Measurements from ENCODE around the gene DEXI. TPM values are rescaled to one million over a fixed set of nuclear protein-coding genes. Genes with fewer than 3 reads are reported as not detected.
A peak's percentile ranks its signal among the peaks of the same experiment; 100 is the strongest.

DEXI gene
- total and polyA plus RNA-seq, 7 experiments from 2014 or later: 13.2 to 83.5 (median 38.0) TPM

DNA sequence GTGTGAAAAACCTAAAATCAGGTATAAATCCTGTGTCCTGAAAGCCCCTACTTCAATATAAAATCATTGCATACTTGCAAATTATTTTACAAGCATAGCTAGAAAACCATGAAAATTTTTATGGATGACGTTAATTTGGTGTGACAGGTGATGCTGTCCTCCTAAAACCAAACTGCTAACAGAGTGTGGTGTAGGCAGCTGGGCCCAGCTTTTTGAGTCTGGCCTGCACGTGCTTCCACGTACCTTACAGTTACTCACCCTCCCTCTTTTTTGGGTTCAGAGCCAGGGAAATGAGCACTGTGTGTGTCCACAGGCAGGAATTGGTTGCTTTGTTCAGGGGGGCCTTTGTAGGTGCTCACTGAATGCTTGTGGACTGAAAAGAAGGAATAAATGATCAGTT is 38.5 kb upstream of the DEXI start:
- Histone ChIP-seq H3K4me1 (ENCODE audit: control insufficient read depth in 2 of 2, insufficient read depth in 2 of 2, low read length in 2 of 2) (peaks cover 0 to 10% of the 10 kb centered on the region in 2 donors), H3K4me3 (ENCODE audit: low read length) (no peak overlapping the region), H3K36me3 (ENCODE audit: control insufficient read depth in 2 of 3, insufficient read depth in 3 of 3, low read length in 3 of 3) (peaks cover 0 to 40% (median 0%) of the 10 kb centered on the region in 3 experiments), H3K27ac (ENCODE audit: low read depth, low read length) (no peak overlapping the region), H3K27me3 (ENCODE audit: control insufficient read depth in 2 of 2, insufficient read depth in 2 of 2, low read length in 2 of 2) (no peaks in the 10 kb centered on the region), H3K9me3 (ENCODE audit: control insufficient read depth in 2 of 3, low read length in 3 of 3) (no peaks in the 10 kb centered on the region)
- Mint-ChIP-seq H3K27ac (peak overlapping the region in 1 of 9 donors; percentile 29), H3K9me3 (peaks cover 0 to 1% (median 0%) of the 10 kb centered on the region in 11 donors), H3K4me1 (peaks cover 5 to 73% (median 11%) of the 10 kb centered on the region in 7 donors), H3K27me3 (no peaks in the 10 kb centered on the region), H3K4me3 (no peak overlapping the region), H3K36me3 (peaks cover 9 to 40% (median 13%) of the 10 kb centered on the region in 5 donors)
- intact Hi-C loops (cut with micrococcal nuclease): no loop called here
- POLR2A ChIA-PET: interaction anchor here (0.8 kb wide), 1 partner anchor 61 kb away, joined by 3 read pairs; no protein-coding TSS in a partner anchor
- no peak for ATAC-seq
- CTCF ChIA-PET: interaction anchor here (1.2 kb wide), 1 partner anchor 17 kb away, joined by 3 read pairs; no protein-coding TSS in a partner anchor
- DNase-seq: no peak

GRCh38 chr16:10979717-10980601 is 37.7 kb upstream of the DEXI start:
- Histone ChIP-seq H3K27ac (ENCODE audit: low read depth, low read length) (no peak overlapping the region), H3K27me3 (ENCODE audit: control insufficient read depth in 2 of 2, insufficient read depth in 2 of 2, low read length in 2 of 2) (no peaks in the 10 kb centered on the region), H3K9me3 (ENCODE audit: control insufficient read depth in 2 of 3, low read length in 3 of 3) (no peaks in the 10 kb centered on the region), H3K4me1 (ENCODE audit: control insufficient read depth in 2 of 2, insufficient read depth in 2 of 2, low read length in 2 of 2) (peaks cover 0 to 10% of the 10 kb centered on the region in 2 donors), H3K4me3 (ENCODE audit: low read length) (no peak overlapping the region), H3K36me3 (ENCODE audit: control insufficient read depth in 2 of 3, insufficient read depth in 3 of 3, low read length in 3 of 3) (peaks cover 0 to 40% (median 0%) of the 10 kb centered on the region in 3 experiments)
- Mint-ChIP-seq H3K4me3 (no peak overlapping the region), H3K36me3 (peaks cover 9 to 37% (median 13%) of the 10 kb centered on the region in 5 donors), H3K9me3 (peaks cover 0 to 1% (median 0%) of the 10 kb centered on the region in 11 donors), H3K27ac (peak overlapping the region in 2 of 9 donors; percentile 31 to 38), H3K27me3 (no peaks in the 10 kb centered on the region), H3K4me1 (peaks cover 5 to 76% (median 11%) of the 10 kb centered on the region in 7 donors)
- intact Hi-C loops (cut with micrococcal nuclease): no loop called here
- ChIA-PET CTCF (interaction anchor here (1.2 kb wide), 1 partner anchor 16 kb away, joined by 3 read pairs; no protein-coding TSS in a partner anchor), POLR2A (interaction anchor here (0.8 kb wide), 1 partner anchor 62 kb away, joined by 3 read pairs; no protein-coding TSS in a partner anchor)
- ATAC-seq: no peak
- no peak for DNase-seq

DNA sequence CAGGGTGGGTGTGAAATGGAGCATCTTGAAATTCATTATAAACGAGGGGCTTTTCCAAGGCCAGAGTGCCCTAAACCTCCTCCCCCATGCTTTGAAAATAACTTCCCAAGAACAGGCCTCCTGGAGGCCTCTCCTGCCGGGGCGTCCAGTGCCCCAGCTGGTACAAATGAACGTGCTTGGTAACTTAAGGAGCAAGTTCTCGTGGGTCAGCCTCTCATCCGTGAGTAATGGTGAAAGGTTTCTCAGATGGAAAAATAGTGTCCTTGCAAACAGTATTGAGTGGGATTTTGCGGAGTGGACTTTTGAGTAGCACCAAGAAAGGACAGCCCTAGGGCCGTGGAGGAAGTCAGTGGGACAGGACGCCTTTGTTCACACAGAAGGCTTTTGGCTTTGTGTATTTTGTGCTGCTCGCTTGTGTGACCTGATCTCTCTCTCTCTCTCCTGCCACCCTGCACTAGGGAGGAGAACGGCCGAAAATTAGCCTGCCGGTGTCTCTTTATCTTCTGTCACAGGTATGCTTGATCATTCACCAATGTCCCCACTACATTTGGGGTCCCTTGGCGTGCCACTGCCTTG is 36.7 kb upstream of the DEXI start:
- intact Hi-C loops (cut with micrococcal nuclease): no loop called here
- H3K4me1 Mint-ChIP-seq: peaks cover 5 to 77% (median 10%) of the 10 kb centered on the region in 7 donors
- Histone ChIP-seq H3K27me3 (ENCODE audit: control insufficient read depth in 2 of 2, insufficient read depth in 2 of 2, low read length in 2 of 2) (no peaks in the 10 kb centered on the region), H3K27ac (ENCODE audit: low read depth, low read length) (no peak overlapping the region), H3K36me3 (ENCODE audit: control insufficient read depth in 2 of 3, insufficient read depth in 3 of 3, low read length in 3 of 3) (peaks cover 0 to 41% (median 0%) of the 10 kb centered on the region in 3 experiments), H3K9me3 (ENCODE audit: control insufficient read depth in 2 of 3, low read length in 3 of 3) (no peaks in the 10 kb centered on the region), H3K4me3 (ENCODE audit: low read length) (no peak overlapping the region), H3K4me1 (ENCODE audit: control insufficient read depth in 2 of 2, insufficient read depth in 2 of 2, low read length in 2 of 2) (peaks cover 0 to 10% of the 10 kb centered on the region in 2 donors)
- peaks cover 4 to 37% (median 18%) of the 10 kb centered on the region in 5 donors for H3K36me3 Mint-ChIP-seq
- ChIA-PET POLR2A (no interaction called here), CTCF (no interaction called here)
- peaks cover 0 to 1% (median 0%) of the 10 kb centered on the region in 11 donors for H3K9me3 Mint-ChIP-seq
- ATAC-seq: no peak
- peak overlapping the region in 3 of 9 donors; percentile 17 to 71 (median 31) for H3K27ac Mint-ChIP-seq
- H3K4me3 Mint-ChIP-seq: no peak overlapping the region
- H3K27me3 Mint-ChIP-seq: no peaks in the 10 kb centered on the region
- DNase-seq: no peak

DNA sequence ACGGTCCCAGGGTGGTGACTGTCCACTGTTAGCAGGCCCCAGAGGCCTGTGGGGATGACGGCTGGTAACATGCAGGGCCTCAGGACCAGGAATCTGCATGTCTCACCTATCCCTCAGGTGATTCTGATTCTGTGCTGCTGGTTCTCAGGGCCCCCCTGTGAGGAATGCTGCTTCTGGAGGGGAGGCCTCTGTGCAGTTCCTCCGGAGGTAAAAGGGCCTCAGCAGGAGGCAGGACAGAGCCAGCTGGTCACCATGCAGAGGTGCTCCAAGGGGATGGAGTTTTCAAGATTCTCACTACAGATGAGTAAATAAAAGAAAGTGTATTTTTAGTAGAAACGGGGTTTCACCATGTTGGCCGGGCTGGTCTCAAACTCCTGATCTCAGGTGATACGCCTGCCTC is 35.9 kb upstream of the DEXI start:
- ATAC-seq: no peak
- Mint-ChIP-seq H3K27ac (peak overlapping the region in 4 of 9 donors; percentile 1 to 83 (median 38)), H3K27me3 (no peaks in the 10 kb centered on the region), H3K36me3 (peaks cover 6 to 41% (median 18%) of the 10 kb centered on the region in 5 donors), H3K4me1 (peaks cover 6 to 75% (median 11%) of the 10 kb centered on the region in 7 donors), H3K4me3 (peak overlapping the region in 1 of 10 donors; percentile 46), H3K9me3 (peaks cover 0 to 1% (median 0%) of the 10 kb centered on the region in 11 donors)
- POLR2A ChIA-PET: no interaction called here
- no peak overlapping the region for H3K27ac ChIP-seq (ENCODE audit: low read depth, low read length)
- no peaks in the 10 kb centered on the region for H3K9me3 ChIP-seq (ENCODE audit: control insufficient read depth in 2 of 3, low read length in 3 of 3)
- H3K4me1 ChIP-seq (ENCODE audit: control insufficient read depth in 2 of 2, insufficient read depth in 2 of 2, low read length in 2 of 2): peaks cover 0 to 10% of the 10 kb centered on the region in 2 donors
- no peak overlapping the region for H3K4me3 ChIP-seq (ENCODE audit: low read length)
- no peaks in the 10 kb centered on the region for H3K27me3 ChIP-seq (ENCODE audit: control insufficient read depth in 2 of 2, insufficient read depth in 2 of 2, low read length in 2 of 2)
- intact Hi-C loops (cut with micrococcal nuclease): no loop called here
- H3K36me3 ChIP-seq (ENCODE audit: control insufficient read depth in 2 of 3, insufficient read depth in 3 of 3, low read length in 3 of 3): peaks cover 0 to 38% (median 0%) of the 10 kb centered on the region in 3 experiments
- CTCF ChIA-PET: no interaction called here
- DNase-seq: no peak

DNA sequence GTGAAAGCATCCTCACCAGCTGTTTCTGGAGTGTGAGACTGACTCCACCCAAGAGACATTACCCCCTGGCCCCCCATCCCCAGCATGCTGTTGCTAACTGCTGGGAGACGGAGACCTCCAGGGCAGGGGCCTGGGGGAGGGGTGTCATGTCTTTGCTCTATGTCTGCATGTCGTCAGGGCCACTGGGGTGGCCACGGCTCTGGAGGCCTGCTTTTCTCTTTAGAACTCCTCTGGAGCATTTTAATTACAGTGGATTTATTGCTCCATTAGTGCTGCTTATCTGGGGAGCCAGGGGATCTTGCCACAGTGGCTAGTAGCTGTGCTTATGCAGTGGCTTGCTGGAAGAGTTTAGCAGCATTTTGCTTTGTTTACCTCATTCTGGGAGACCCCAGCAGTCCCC is 34.4 kb upstream of the DEXI start:
- Histone ChIP-seq H3K9me3 (ENCODE audit: control insufficient read depth in 2 of 3, low read length in 3 of 3) (no peaks in the 10 kb centered on the region), H3K36me3 (ENCODE audit: control insufficient read depth in 2 of 3, insufficient read depth in 3 of 3, low read length in 3 of 3) (peaks cover 0 to 42% (median 0%) of the 10 kb centered on the region in 3 experiments), H3K4me3 (ENCODE audit: low read length) (no peak overlapping the region), H3K4me1 (ENCODE audit: control insufficient read depth in 2 of 2, insufficient read depth in 2 of 2, low read length in 2 of 2) (peaks cover 0 to 10% of the 10 kb centered on the region in 2 donors), H3K27ac (ENCODE audit: low read depth, low read length) (no peak overlapping the region), H3K27me3 (ENCODE audit: control insufficient read depth in 2 of 2, insufficient read depth in 2 of 2, low read length in 2 of 2) (no peaks in the 10 kb centered on the region)
- no peaks in the 10 kb centered on the region for H3K27me3 Mint-ChIP-seq
- POLR2A ChIA-PET: no interaction called here
- H3K27ac Mint-ChIP-seq: peak overlapping the region in 2 of 9 donors; percentile 28 to 59
- intact Hi-C loops (cut with micrococcal nuclease): no loop called here
- H3K9me3 Mint-ChIP-seq: peaks cover 0 to 1% (median 0%) of the 10 kb centered on the region in 11 donors
- no peak overlapping the region for H3K4me3 Mint-ChIP-seq
- peaks cover 7 to 48% (median 21%) of the 10 kb centered on the region in 5 donors for H3K36me3 Mint-ChIP-seq
- no peak for ATAC-seq
- no peak for DNase-seq
- CTCF ChIA-PET: interaction anchor here (0.6 kb wide), 1 partner anchor 420 kb away, joined by 3 read pairs; no protein-coding TSS in a partner anchor
- peaks cover 9 to 74% (median 23%) of the 10 kb centered on the region in 7 donors for H3K4me1 Mint-ChIP-seq

DNA sequence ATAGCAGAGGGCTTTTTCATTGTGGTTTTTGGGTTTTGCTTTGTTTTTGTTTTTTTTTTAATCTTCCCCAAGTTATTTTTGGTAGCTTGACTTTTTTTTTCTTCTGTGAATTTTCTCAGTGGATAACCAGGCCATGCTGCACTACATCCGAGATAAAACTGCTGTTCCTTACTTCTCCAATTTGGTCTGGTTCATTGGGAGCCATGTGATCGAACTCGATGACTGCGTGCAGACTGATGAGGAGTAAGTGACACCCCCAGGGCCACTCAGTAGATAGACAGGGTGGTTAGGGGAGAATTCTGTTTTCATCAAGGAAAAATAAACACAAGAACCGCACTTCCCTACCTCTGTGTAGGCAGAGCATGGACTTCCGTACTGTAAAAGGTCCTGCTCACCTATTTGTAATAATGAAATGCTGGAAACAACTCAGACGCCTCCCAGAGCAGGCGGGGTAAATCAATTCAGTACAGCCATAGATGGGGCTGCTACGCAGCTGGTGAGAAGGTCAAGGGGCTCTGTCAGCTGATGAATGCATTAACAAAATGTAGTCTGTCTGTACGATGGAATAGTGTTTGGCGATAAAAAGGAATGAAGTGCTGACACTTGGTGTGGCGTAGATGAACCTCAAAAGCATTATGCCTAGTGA is 30.7 kb upstream of the DEXI start:
- DNase-seq (no peak), ATAC-seq (no peak)
- H3K27ac Mint-ChIP-seq: peak overlapping the region in 2 of 9 donors; percentile 66 to 76
- peaks cover 9 to 76% (median 24%) of the 10 kb centered on the region in 7 donors for H3K4me1 Mint-ChIP-seq
- intact Hi-C loops (cut with micrococcal nuclease): loop anchor here in 1 of 2 donors (1.0 to 2.0 kb wide), 3 partner anchors 16 to 382 kb away; no protein-coding TSS in a partner anchor
- Histone ChIP-seq H3K36me3 (ENCODE audit: control insufficient read depth in 2 of 3, insufficient read depth in 3 of 3, low read length in 3 of 3) (peaks cover 0 to 36% (median 0%) of the 10 kb centered on the region in 3 experiments), H3K4me3 (ENCODE audit: low read length) (no peak overlapping the region), H3K4me1 (ENCODE audit: control insufficient read depth in 2 of 2, insufficient read depth in 2 of 2, low read length in 2 of 2) (peaks cover 0 to 9% of the 10 kb centered on the region in 2 donors), H3K27ac (ENCODE audit: low read depth, low read length) (no peak overlapping the region), H3K27me3 (ENCODE audit: control insufficient read depth in 2 of 2, insufficient read depth in 2 of 2, low read length in 2 of 2) (no peaks in the 10 kb centered on the region), H3K9me3 (ENCODE audit: control insufficient read depth in 2 of 3, low read length in 3 of 3) (no peaks in the 10 kb centered on the region)
- no peaks in the 10 kb centered on the region for H3K27me3 Mint-ChIP-seq
- H3K9me3 Mint-ChIP-seq: peaks cover 0 to 1% (median 0%) of the 10 kb centered on the region in 11 donors
- peaks cover 7 to 40% (median 19%) of the 10 kb centered on the region in 5 donors for H3K36me3 Mint-ChIP-seq
- ChIA-PET CTCF (interaction anchor here (0.6 to 6.4 kb wide), 6 partner anchors 9 to 382 kb away, joined by 3 to 29 read pairs (median 8); partner anchors contain the start of gene SOCS1), POLR2A (interaction anchor here (2.9 kb wide), 1 partner anchor 283 kb away, joined by 17 read pairs; the partner anchor contains the start of gene SOCS1)
- peak overlapping the region in 3 of 10 donors; percentile 42 to 74 (median 48) for H3K4me3 Mint-ChIP-seq

Data from naive thymus-derived CD4-positive, alpha-beta T cell (primary cell).